HepG2 (cell line): ENCODE data around the gene LEPROT. TPM values are rescaled to one million over a fixed set of nuclear protein-coding genes. Genes with fewer than 3 reads are reported as not detected.

Experiments
- ETV6 ChIP-seq: sonication (generic); formaldehyde crosslinking; conservative IDR thresholded peaks from 2 replicates; pipeline ENCODE4 v1.4.0; 2020; ENCODE audit warnings: missing genetic modification reagents
- FIP1L1 ChIP-seq: fragments of 200-400 bp; formaldehyde crosslinking; IDR thresholded peaks from 2 replicates; pipeline ENCODE4 v1.6.1; 2018; ENCODE audit warnings: low read depth, mild to moderate bottlenecking, low read length, moderate library complexity, borderline replicate concordance; ENCODE audit not compliant: insufficient read depth
- GPN1 ChIP-seq: sonication (generic); formaldehyde crosslinking; IDR thresholded peaks from 2 replicates; pipeline ENCODE4 v1.5.1; 2020; ENCODE audit warnings: missing genetic modification reagents, borderline replicate concordance
- KDM3A ChIP-seq: IDR thresholded peaks from 2 replicates; pipeline ENCODE4 v1.6.1; 2018; ENCODE audit warnings: low read depth, missing compliant biosample characterization
- KLF11 ChIP-seq: IDR thresholded peaks from 2 replicates; pipeline ENCODE4 v1.6.1; 2016; ENCODE audit warnings: missing compliant biosample characterization
- NFE2L1 ChIP-seq: sonication (generic); formaldehyde crosslinking; IDR thresholded peaks from 2 replicates; pipeline ENCODE4 v1.4.0; 2020; ENCODE audit warnings: missing genetic modification reagents, mild to moderate bottlenecking, borderline replicate concordance
- NFIB ChIP-seq: sonication (generic); formaldehyde crosslinking; IDR thresholded peaks from 2 replicates; pipeline ENCODE4 v1.9.0; 2021; ENCODE audit warnings: missing genetic modification reagents, mild to moderate bottlenecking, borderline replicate concordance
- NFIC ChIP-seq: IDR thresholded peaks from 2 replicates; pipeline ENCODE4 v1.6.1; 2012; ENCODE audit warnings: mild to moderate bottlenecking, low read length, inconsistent platforms
- PHF5A ChIP-seq: IDR thresholded peaks from one replicate; pipeline ENCODE4 v1.6.1; 2018; ENCODE audit warnings: low read depth, missing genetic modification reagents; ENCODE audit not compliant: unreplicated experiment
- PRMT3 ChIP-seq: sonication (generic); formaldehyde crosslinking; IDR thresholded peaks from 2 replicates; pipeline ENCODE4 v1.8.1; 2022; ENCODE audit warnings: low read depth, mild to moderate bottlenecking, moderate library complexity, missing genetic modification reagents, borderline replicate concordance
- ZBTB7A ChIP-seq: sonication (generic); formaldehyde crosslinking; IDR thresholded peaks from 2 replicates; pipeline ENCODE4 v1.8.0; 2022; ENCODE audit warnings: mild to moderate bottlenecking, missing genetic modification reagents
- ZNF124 ChIP-seq: sonication (generic); formaldehyde crosslinking; IDR thresholded peaks from 2 replicates; pipeline ENCODE4 v1.4.0; 2020; ENCODE audit warnings: missing genetic modification reagents
- ZNF24 ChIP-seq: fragments of 450-650 bp; IDR thresholded peaks from 2 replicates; pipeline ENCODE4 v1.6.1; 2017; ENCODE audit warnings: antibody characterized with exemption, mild to moderate bottlenecking
- ZNF546 ChIP-seq: sonication (generic); formaldehyde crosslinking; conservative IDR thresholded peaks from 2 replicates; pipeline ENCODE4 v1.8.1; 2023; ENCODE audit warnings: mild to moderate bottlenecking, missing genetic modification reagents
- ZNF792 ChIP-seq: IDR thresholded peaks from 2 replicates; pipeline ENCODE4 v1.6.1; 2016
- ZNF850 ChIP-seq: sonication (generic); formaldehyde crosslinking; conservative IDR thresholded peaks from 2 replicates; pipeline ENCODE4 v1.9.0; 2021; ENCODE audit warnings: mild to moderate bottlenecking, missing genetic modification reagents
- ZSCAN22 ChIP-seq: sonication (generic); formaldehyde crosslinking; IDR thresholded peaks from 2 replicates; pipeline ENCODE4 v1.4.0; 2020; ENCODE audit warnings: mild to moderate bottlenecking, missing genetic modification reagents
- polyA plus RNA-seq, 8 experiments: library from polyadenylated mRNA; depleted of rRNA in 3 of 8; stranded (reverse) in 7 of 8; unstranded in 1 of 8; fragments of >200 nt; fragmentation: Illumina TruSeq in 4 of 8; extraction: Trizol in 4 of 8; gene quantifications; 2 replicates each; pipeline versions ENCODE4 v1.2.1 to v1.2.3, GENCODE V29; 2011 to 2016; ENCODE audit warnings: low read depth in 4 of 8, missing spikeins in 1 of 8, mixed read lengths in 1 of 8; ENCODE audit not compliant: insufficient read depth in 1 of 8
- total RNA-seq, 5 experiments: library from RNA; depleted of rRNA; stranded (reverse); fragments of >200 nt; fragmentation: Illumina TruSeq; extraction: Trizol; gene quantifications; 2 replicates each; pipeline ENCODE4 v1.2.3, GENCODE V29; 2016; ENCODE audit warnings: low read depth in 1 of 5
- TF ChIP-seq, protein P1 (sequence below): sonication (generic); formaldehyde crosslinking; IDR thresholded peaks from 2 replicates; pipeline ENCODE4 v1.4.0; 2020; ENCODE audit warnings: mild to moderate bottlenecking, missing genetic modification reagents
- TF ChIP-seq, protein P2 (sequence below): sonication (generic); formaldehyde crosslinking; IDR thresholded peaks from 2 replicates; pipeline ENCODE4 v1.9.0; 2021; ENCODE audit warnings: missing genetic modification reagents, mild to moderate bottlenecking, borderline replicate concordance
- TF ChIP-seq, protein P3 (sequence below): sonication (generic); formaldehyde crosslinking; IDR thresholded peaks from 2 replicates; pipeline ENCODE4 v1.5.0; 2020; ENCODE audit warnings: mild to moderate bottlenecking, low read depth, missing genetic modification reagents, borderline replicate concordance
- TF ChIP-seq, protein P4 (sequence below): IDR thresholded peaks from 2 replicates; pipeline ENCODE4 v1.6.1; 2012; ENCODE audit warnings: low read length, improper control_type of control experiment
- TF ChIP-seq, protein P5 (sequence below): sonication (generic); formaldehyde crosslinking; IDR thresholded peaks from 2 replicates; pipeline ENCODE4 v1.4.0; 2020; ENCODE audit warnings: low read depth, mild to moderate bottlenecking, missing genetic modification reagents

LEPROT gene
- total and polyA plus RNA-seq, 2 of the 13 experiments (the other 11 are each of a cell fraction or from before 2014, with no cell fraction given): 36.8 to 51.4 TPM

DNA sequence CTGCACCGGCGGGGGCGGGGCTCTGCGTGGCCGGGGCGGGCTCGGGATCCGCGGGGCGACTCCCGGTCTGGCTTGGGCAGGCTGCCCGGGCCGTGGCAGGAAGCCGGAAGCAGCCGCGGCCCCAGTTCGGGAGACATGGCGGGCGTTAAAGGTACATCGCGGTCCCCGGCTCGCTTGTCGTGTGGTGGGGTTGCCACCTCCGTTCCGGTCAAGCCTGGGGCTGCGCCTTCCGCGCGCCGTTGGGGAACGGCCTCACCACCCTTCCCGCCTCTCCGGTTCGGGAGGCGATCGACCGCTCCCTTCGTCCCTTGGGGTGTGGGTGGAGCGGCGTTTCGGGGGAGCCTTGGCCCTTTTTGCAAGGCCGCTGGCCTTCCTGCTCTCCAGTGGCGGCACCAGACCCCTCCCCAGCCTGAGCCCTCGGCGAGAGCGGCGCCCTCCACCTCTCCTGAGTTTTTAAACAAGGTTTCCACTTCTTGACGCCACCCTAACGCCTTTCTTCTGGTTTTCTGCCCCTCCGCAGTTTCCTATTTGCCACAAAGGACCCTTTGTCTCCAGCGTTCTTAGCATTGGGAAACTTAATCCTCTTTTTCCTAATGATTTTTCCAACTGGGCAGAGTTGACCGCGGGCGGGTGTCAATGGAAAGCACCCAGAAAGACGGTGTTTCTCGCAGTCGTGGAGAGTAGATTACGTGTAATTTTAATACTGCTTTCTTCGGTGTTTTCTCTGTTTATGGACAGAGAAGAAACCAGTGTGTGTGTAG lies at the start of gene LEPROT, which contains the start of gene LEPR (continued):
- TF ChIP-seq, protein P1, sequence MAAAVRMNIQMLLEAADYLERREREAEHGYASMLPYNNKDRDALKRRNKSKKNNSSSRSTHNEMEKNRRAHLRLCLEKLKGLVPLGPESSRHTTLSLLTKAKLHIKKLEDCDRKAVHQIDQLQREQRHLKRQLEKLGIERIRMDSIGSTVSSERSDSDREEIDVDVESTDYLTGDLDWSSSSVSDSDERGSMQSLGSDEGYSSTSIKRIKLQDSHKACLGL (CRISPR knock-in tag): peak; percentile 84; the same call in 1 of the 2 replicates
- TF ChIP-seq, protein P2, sequence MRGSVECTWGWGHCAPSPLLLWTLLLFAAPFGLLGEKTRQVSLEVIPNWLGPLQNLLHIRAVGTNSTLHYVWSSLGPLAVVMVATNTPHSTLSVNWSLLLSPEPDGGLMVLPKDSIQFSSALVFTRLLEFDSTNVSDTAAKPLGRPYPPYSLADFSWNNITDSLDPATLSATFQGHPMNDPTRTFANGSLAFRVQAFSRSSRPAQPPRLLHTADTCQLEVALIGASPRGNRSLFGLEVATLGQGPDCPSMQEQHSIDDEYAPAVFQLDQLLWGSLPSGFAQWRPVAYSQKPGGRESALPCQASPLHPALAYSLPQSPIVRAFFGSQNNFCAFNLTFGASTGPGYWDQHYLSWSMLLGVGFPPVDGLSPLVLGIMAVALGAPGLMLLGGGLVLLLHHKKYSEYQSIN (CRISPR knock-in tag): no peak
- TF ChIP-seq ZBTB7A (peak; percentile 94), KDM3A (CRISPR knock-in tag) (no peak), NFIB (CRISPR knock-in tag) (no peak), ZSCAN22 (no peak), NFIC (no peak), FIP1L1 (no peak), KLF11 (CRISPR knock-in tag) (0 out of 2 replicates have a peak, but pooled peaks have one; percentile 16), GPN1 (CRISPR knock-in tag) (no peak), ZNF792 (CRISPR knock-in tag) (0 out of 2 replicates have a peak, but pooled peaks have one; percentile 40), PRMT3 (CRISPR knock-in tag) (no peak), NFE2L1 (CRISPR knock-in tag) (no peak), ZNF24 (no peak), ZNF546 (CRISPR knock-in tag) (0 out of 2 replicates have a peak, but pooled peaks have one; percentile 35), ZNF850 (no peak), ETV6 (CRISPR knock-in tag) (peak; percentile 82), PHF5A (CRISPR knock-in tag) (no peak), ZNF124 (CRISPR knock-in tag) (no peak)
- TF ChIP-seq, protein P3, sequence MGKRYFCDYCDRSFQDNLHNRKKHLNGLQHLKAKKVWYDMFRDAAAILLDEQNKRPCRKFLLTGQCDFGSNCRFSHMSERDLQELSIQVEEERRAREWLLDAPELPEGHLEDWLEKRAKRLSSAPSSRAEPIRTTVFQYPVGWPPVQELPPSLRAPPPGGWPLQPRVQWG (CRISPR knock-in tag): no peak
- TF ChIP-seq, protein P4, sequence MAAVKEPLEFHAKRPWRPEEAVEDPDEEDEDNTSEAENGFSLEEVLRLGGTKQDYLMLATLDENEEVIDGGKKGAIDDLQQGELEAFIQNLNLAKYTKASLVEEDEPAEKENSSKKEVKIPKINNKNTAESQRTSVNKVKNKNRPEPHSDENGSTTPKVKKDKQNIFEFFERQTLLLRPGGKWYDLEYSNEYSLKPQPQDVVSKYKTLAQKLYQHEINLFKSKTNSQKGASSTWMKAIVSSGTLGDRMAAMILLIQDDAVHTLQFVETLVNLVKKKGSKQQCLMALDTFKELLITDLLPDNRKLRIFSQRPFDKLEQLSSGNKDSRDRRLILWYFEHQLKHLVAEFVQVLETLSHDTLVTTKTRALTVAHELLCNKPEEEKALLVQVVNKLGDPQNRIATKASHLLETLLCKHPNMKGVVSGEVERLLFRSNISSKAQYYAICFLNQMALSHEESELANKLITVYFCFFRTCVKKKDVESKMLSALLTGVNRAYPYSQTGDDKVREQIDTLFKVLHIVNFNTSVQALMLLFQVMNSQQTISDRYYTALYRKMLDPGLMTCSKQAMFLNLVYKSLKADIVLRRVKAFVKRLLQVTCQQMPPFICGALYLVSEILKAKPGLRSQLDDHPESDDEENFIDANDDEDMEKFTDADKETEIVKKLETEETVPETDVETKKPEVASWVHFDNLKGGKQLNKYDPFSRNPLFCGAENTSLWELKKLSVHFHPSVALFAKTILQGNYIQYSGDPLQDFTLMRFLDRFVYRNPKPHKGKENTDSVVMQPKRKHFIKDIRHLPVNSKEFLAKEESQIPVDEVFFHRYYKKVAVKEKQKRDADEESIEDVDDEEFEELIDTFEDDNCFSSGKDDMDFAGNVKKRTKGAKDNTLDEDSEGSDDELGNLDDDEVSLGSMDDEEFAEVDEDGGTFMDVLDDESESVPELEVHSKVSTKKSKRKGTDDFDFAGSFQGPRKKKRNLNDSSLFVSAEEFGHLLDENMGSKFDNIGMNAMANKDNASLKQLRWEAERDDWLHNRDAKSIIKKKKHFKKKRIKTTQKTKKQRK: no peak
- TF ChIP-seq, protein P5, sequence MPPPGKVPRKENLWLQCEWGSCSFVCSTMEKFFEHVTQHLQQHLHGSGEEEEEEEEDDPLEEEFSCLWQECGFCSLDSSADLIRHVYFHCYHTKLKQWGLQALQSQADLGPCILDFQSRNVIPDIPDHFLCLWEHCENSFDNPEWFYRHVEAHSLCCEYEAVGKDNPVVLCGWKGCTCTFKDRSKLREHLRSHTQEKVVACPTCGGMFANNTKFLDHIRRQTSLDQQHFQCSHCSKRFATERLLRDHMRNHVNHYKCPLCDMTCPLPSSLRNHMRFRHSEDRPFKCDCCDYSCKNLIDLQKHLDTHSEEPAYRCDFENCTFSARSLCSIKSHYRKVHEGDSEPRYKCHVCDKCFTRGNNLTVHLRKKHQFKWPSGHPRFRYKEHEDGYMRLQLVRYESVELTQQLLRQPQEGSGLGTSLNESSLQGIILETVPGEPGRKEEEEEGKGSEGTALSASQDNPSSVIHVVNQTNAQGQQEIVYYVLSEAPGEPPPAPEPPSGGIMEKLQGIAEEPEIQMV (CRISPR knock-in tag): peak; percentile 51; the same call in 1 of the 2 replicates
